Vagina (tissue), 2 donors: ENCODE results near the gene CYTIP. TPM values are rescaled to one million over a fixed set of nuclear protein-coding genes. Genes with fewer than 3 reads are reported as not detected.

Source experiments
- DNase-seq, 2 donors: peaks; one replicate each; pipeline ENCODE4 v3.0.0-alpha.2; 2017; ENCODE audit errors: extremely low spot score in 2 of 2
- H3K27ac ChIP-seq: fragments of 200-600 bp; sonication (generic); one replicate; pipeline ENCODE4 v1.5.1; 2019
- H3K27me3 ChIP-seq: fragments of 200-600 bp; sonication (generic); one replicate; pipeline ENCODE4 v1.5.1; 2019
- H3K36me3 ChIP-seq, 2 donors: fragments of 200-600 bp; sonication (generic); one replicate each; pipeline ENCODE4 v1.5.1; 2017 to 2019
- H3K4me1 ChIP-seq: fragments of 200-600 bp; sonication (generic); one replicate; pipeline ENCODE4 v1.5.1; 2019
- H3K4me3 ChIP-seq, 2 donors: fragments of 200-600 bp; sonication (generic); 1 replicate in 1 of 2; 2 replicates in 1 of 2; pipeline ENCODE4 v1.5.1; 2016 to 2019
- H3K9me3 ChIP-seq: fragments of 200-600 bp; sonication (generic); one replicate; pipeline ENCODE4 v1.5.1; 2019
- POLR2A ChIP-seq, 2 donors: fragments of 450-650 bp; IDR thresholded peaks; one replicate each; pipeline ENCODE4 v1.6.1; 2017; ENCODE audit warnings: antibody characterized with exemption in 2 of 2, mild to moderate bottlenecking in 2 of 2, moderate library complexity in 2 of 2
- POLR2AphosphoS5 ChIP-seq, 2 donors: sonication (generic); formaldehyde crosslinking; IDR thresholded peaks; one replicate each; pipeline ENCODE4 v1.9.0; 2017; ENCODE audit warnings: antibody characterized with exemption in 2 of 2, mild to moderate bottlenecking in 2 of 2, low read depth in 1 of 2; ENCODE audit not compliant: insufficient read depth in 1 of 2
- intact Hi-C: fragments of 100-400 bp; cut with DNase I; formaldehyde crosslinking; loops from one replicate; pipeline ENCODE4 v1.15.1; 2023
- total RNA-seq: library from RNA; depleted of rRNA; stranded (reverse); fragments of >200 nt; gene quantifications from one replicate; pipeline ENCODE4 v1.2.3, GENCODE V29; 2016
- TF ChIP-seq, protein P1 (sequence below), 3 experiments: fragments of 450-650 bp in 2 of 3; fragments of 200-600 bp in 1 of 3; sonication (generic) in 1 of 3; IDR thresholded peaks; one replicate each; pipeline ENCODE4 v1.5.1; 2017 to 2019; ENCODE audit warnings: antibody characterized with exemption in 3 of 3, mild to moderate bottlenecking in 2 of 3, moderate library complexity in 2 of 3

The CYTIP gene
- total RNA-seq: 12.5 TPM

DNA sequence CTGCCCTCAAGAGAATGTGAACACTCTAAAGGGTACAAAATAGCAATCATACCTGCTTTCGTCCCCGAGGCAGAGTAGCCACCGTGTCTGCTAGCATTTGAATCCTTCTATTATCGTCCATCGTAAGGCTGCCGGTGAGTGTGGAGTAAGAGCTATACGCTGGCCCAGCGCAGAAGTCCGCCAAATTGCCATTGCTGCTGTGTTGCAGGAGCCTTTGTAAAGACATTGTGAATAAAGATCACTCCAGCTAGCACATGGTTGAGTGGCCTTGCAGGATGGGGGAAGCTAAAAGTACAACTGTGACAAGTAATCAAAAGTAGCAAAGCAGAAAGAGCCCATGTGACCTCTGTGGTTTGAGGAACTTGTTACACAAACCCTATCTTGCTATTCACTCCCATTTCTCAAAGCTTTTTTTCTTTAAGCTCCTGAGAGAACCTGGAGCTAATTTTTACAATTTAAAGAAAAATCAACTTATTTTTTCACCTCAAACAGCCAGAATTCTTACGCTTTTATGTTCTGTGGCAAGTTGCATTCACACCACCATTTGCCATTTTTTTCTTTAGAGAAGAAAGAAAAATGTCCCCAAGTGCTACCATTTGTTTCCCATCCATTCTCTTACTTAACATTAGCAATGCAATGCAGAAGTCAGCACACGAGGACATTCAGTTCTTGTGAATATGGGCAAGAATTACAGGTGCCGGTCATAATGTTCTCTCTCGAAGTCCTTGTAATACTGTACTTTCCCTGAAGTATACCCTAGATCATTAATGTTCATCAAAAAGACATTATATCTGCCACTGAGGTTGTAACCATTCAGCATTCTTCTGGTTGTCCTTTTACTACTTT is at the start of gene CYTIP:
TSS of gene CYTIP (minus strand) at position 295 of the 846 bp plus-strand sequence. CDS start at position 226, 69 bp downstream.
- Histone ChIP-seq H3K9me3 (no peaks in the 10 kb centered on the region), H3K27me3 (no peaks in the 10 kb centered on the region), H3K36me3 (no peaks in the 10 kb centered on the region), H3K4me3 (peak within 1 kb of the TSS in 1 of 2 donors; percentile 28), H3K4me1 (no peaks in the 10 kb centered on the region), H3K27ac (peak within 1 kb of the TSS; percentile 25)
- intact Hi-C loops: no loop called here
- no peak for DNase-seq
- TF ChIP-seq POLR2A (IDR thresholded peaks at IDR 0.05): peak in 1 of 2 donors; percentile 20
- TF ChIP-seq, protein P1, sequence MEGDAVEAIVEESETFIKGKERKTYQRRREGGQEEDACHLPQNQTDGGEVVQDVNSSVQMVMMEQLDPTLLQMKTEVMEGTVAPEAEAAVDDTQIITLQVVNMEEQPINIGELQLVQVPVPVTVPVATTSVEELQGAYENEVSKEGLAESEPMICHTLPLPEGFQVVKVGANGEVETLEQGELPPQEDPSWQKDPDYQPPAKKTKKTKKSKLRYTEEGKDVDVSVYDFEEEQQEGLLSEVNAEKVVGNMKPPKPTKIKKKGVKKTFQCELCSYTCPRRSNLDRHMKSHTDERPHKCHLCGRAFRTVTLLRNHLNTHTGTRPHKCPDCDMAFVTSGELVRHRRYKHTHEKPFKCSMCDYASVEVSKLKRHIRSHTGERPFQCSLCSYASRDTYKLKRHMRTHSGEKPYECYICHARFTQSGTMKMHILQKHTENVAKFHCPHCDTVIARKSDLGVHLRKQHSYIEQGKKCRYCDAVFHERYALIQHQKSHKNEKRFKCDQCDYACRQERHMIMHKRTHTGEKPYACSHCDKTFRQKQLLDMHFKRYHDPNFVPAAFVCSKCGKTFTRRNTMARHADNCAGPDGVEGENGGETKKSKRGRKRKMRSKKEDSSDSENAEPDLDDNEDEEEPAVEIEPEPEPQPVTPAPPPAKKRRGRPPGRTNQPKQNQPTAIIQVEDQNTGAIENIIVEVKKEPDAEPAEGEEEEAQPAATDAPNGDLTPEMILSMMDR (IDR thresholded peaks at IDR 0.05): no peak

DNA sequence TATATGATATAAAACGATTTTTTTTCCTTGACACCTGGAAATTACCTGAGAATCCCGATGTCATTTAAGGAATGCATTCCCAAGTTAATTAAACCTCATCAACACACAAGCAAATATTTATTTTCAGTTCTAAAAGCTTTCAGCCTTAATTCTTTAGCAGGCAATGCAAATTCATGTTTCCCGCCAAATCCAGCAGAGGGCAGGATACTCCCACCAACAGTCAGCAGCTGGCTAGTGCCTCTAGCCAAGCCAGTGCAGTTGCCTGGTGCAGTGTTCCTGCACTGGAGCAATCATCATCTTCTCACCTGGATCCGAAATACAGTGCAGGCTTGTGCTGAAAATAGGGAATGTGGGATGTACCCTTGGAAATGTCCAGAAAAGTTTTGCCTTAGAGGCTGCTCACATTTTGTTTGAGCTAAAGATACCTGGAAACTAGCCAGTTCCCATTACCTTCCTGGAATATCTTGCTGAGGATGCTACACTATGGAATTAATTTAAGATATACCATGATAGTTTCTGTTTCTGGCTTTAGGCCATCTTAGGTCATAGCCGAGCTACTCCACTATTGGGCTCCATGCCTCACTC is 48.4 kb upstream of the CYTIP start:
- no peak for DNase-seq
- H3K9me3 ChIP-seq: no peaks in the 10 kb centered on the region
- H3K4me3 ChIP-seq: no peak overlapping the region
- TF ChIP-seq POLR2A (IDR thresholded peaks at IDR 0.05): no peak
- TF ChIP-seq, protein P1 (IDR thresholded peaks at IDR 0.05): peak in 2 of 3 experiments; percentile 34 to 53
- no peak for TF ChIP-seq POLR2AphosphoS5 (IDR thresholded peaks at IDR 0.05; ENCODE audit: insufficient read depth in 1 of 2, low read depth in 1 of 2)
- no peak overlapping the region for H3K27ac ChIP-seq
- intact Hi-C loops: no loop called here
- H3K4me1 ChIP-seq: no peaks in the 10 kb centered on the region
- H3K36me3 ChIP-seq: no peaks in the 10 kb centered on the region
- no peaks in the 10 kb centered on the region for H3K27me3 ChIP-seq

DNA sequence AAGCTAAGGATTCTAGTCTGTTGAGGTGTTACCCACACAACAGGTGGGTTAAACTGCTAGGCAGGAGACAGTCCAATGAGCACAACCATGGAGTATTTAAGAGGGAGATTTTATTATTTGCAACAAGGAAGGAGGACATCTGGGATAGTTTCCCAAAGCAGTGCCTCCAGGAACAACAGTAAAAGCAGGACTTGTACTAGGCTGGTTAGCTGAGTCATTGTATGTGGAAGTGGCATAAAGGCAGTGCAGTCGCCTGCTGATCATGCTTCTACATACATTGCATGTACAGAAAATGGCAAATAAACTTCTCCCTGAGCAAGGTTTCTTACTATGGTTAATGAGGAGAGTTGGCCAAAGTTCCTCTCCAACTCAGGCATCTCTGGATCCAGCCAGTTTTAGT is 46.1 kb upstream of the CYTIP start:
- H3K36me3 ChIP-seq: no peaks in the 10 kb centered on the region
- DNase-seq: no peak
- H3K9me3 ChIP-seq: no peaks in the 10 kb centered on the region
- no peak overlapping the region for H3K4me3 ChIP-seq
- H3K27me3 ChIP-seq: no peaks in the 10 kb centered on the region
- intact Hi-C loops: no loop called here
- no peaks in the 10 kb centered on the region for H3K4me1 ChIP-seq
- no peak overlapping the region for H3K27ac ChIP-seq
- TF ChIP-seq POLR2A (IDR thresholded peaks at IDR 0.05): no peak
- no peak for TF ChIP-seq POLR2AphosphoS5 (IDR thresholded peaks at IDR 0.05; ENCODE audit: insufficient read depth in 1 of 2, low read depth in 1 of 2)
- TF ChIP-seq, protein P1 (IDR thresholded peaks at IDR 0.05): no peak

DNA sequence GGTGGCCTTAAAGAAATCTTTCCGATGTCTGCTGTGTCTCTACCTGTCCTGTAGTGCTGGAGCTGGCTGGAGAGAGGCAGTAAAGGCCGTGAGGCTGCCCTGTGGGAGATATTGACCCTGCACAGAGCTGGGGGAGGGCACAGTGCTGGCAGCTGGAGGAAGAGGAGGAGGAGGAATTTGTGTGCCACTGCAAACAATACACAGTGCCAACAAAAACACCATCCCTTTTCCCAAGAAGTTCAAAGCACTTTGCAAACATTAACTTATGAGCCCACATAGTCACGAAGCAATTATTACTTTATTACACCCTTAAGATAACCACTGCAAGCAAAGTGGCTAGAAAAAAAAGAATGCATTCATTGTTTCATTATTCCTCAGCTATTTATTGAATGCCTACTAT is 45.0 kb upstream of the CYTIP start:
- no peak for DNase-seq
- Histone ChIP-seq H3K27ac (no peak overlapping the region), H3K4me1 (no peaks in the 10 kb centered on the region), H3K27me3 (no peaks in the 10 kb centered on the region), H3K9me3 (no peaks in the 10 kb centered on the region), H3K36me3 (no peaks in the 10 kb centered on the region), H3K4me3 (no peak overlapping the region)
- intact Hi-C loops: no loop called here
- TF ChIP-seq, protein P1 (IDR thresholded peaks at IDR 0.05): no peak
- TF ChIP-seq POLR2AphosphoS5 (IDR thresholded peaks at IDR 0.05; ENCODE audit: insufficient read depth in 1 of 2, low read depth in 1 of 2) (no peak), POLR2A (IDR thresholded peaks at IDR 0.05) (no peak)

DNA sequence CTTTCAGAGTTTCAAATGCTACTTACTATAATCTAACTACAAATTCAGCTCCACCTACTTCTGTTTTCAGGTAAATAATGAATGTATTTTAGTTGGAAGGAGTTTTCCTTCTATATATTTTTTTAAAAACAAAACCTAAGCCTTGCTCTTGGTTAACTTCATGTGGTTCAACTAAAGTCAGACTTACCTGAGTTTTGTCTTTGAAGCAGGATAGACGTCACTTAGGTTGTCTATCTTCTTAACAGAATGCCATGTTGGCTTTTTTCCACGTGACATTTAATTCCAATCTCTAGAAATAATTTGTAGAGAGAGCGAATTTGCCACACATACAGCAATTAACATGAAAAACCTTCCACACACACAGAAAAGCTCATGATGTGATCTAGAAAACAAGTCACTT is 43.9 kb upstream of the CYTIP start:
- DNase-seq: no peak
- H3K36me3 ChIP-seq: no peaks in the 10 kb centered on the region
- no peaks in the 10 kb centered on the region for H3K9me3 ChIP-seq
- no peaks in the 10 kb centered on the region for H3K4me1 ChIP-seq
- no peaks in the 10 kb centered on the region for H3K27me3 ChIP-seq
- no peak overlapping the region for H3K4me3 ChIP-seq
- no peak for TF ChIP-seq POLR2AphosphoS5 (IDR thresholded peaks at IDR 0.05; ENCODE audit: insufficient read depth in 1 of 2, low read depth in 1 of 2)
- TF ChIP-seq, protein P1 (IDR thresholded peaks at IDR 0.05): no peak
- no peak for TF ChIP-seq POLR2A (IDR thresholded peaks at IDR 0.05)
- no peak overlapping the region for H3K27ac ChIP-seq
- intact Hi-C loops: no loop called here
